Astrocyte (in vitro differentiated cells and primary cell): ENCODE measurements around the gene ABHD17A.

ENCODE experiments used
- EZH2 ChIP-seq: IDR thresholded peaks from 2 replicates; pipeline ENCODE4 v1.6.1; 2012; ENCODE audit warnings: mild to moderate bottlenecking, low read length, inconsistent platforms; ENCODE audit not compliant: insufficient read depth
- TF ChIP-seq, protein P1 (sequence below): IDR thresholded peaks from 2 replicates; pipeline ENCODE4 v1.5.1; 2011; ENCODE audit warnings: low read depth, mild to moderate bottlenecking, inconsistent platforms, low read length, moderate library complexity; ENCODE audit not compliant: insufficient read depth

DNA sequence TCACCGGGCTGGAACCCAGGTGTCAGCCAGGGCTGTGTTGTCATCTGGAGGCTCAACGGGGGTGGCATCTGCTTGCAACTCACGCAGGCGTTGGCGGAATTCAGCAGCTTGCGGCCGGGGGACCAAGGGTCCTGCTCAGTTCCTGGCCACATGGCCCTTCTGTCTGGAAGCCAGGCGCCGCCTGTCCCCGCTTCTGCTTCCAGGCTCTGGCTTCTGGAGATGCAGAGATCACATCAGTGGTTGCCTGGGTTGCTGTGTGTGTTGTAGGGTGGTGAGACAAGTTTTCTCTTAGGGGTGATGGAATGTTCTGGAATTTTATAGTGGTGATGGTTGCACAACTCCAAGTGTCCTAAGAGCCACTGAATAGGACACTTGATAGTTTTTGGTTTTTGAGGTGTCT, 24.9 kb upstream of the ABHD17A start:
- TF ChIP-seq, protein P1, sequence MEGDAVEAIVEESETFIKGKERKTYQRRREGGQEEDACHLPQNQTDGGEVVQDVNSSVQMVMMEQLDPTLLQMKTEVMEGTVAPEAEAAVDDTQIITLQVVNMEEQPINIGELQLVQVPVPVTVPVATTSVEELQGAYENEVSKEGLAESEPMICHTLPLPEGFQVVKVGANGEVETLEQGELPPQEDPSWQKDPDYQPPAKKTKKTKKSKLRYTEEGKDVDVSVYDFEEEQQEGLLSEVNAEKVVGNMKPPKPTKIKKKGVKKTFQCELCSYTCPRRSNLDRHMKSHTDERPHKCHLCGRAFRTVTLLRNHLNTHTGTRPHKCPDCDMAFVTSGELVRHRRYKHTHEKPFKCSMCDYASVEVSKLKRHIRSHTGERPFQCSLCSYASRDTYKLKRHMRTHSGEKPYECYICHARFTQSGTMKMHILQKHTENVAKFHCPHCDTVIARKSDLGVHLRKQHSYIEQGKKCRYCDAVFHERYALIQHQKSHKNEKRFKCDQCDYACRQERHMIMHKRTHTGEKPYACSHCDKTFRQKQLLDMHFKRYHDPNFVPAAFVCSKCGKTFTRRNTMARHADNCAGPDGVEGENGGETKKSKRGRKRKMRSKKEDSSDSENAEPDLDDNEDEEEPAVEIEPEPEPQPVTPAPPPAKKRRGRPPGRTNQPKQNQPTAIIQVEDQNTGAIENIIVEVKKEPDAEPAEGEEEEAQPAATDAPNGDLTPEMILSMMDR: no peak
- no peak for TF ChIP-seq EZH2
